ENCODE measurements around the gene EFR3B.
"Not testable (repeated sequence)": the region's sequence is repeated elsewhere in the genome, so short reads cannot be mapped to it uniquely, and the experiment has no call there.

EFR3B gene

DNA sequence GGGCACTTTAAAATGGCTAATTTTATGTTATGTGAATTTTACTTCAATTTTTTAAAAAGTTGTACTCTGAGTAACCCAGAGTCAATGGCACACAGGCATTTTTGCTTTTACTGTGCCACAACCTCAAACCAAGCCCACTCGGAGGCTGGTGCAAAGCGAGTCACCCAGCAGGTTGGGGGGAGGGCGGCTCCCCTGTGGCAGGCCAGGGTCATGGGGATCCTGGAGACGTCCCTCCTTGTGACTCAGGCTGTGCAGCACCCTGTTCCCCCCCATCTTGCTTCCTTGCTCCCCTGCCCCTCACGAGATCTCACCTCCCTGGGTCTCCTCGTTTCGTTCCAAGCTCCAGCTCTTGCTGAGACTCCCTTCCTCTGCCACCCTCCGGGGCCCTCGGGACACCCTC, 67.9 kb downstream of the EFR3B start:
- no peak for DNase-seq

DNA sequence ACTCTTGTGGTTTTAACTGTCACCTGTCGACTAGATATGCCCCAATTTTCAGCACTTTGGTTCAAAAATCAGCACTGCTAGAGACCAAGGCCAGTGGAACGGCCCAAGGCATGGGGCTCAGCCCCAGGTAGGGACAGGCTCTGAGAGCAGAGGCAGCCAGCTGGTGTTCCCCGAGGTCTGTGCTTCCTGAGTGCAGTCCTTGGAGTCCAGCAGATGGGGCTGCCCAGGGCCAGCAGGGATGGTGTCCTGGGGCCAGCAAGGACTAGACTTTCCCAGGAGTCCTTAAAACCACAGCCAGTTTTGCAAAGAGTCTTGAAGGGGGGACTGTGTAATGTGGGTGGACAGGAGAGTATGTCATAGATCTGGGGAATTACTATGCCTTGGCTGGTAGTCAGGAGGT, 70.2 kb downstream of the EFR3B start:
- no peak for DNase-seq

DNA sequence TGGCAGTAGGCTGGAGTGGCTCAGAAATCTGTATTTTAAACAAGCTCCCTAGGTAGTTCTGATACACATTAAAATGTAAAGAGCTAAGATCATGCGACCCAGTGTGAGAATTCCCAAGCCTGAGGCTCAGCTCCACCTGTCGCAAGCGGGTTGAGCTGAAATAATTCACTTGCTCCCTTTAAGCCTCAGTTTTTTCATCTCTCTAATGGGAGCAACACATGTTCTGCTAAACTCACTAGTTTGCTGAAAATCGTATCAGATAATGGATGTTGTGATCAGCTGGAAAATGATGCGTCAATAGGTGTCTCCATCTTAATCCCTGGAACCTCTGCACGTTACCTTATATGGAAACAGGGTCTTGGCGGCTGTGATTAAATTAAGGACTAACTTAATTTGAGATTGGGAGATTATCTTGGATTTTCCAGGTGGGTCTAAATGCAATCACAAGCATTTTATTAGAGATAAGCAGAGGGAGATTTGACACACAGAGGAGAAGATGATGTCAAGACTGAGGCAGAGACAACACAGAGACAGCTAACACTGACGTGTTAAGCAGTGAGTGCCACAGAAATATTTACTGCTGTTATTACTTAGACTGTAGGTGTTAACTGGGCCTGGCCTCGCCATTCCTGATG, 73.5 kb downstream of the EFR3B start:
- DNase-seq, result no peak

DNA sequence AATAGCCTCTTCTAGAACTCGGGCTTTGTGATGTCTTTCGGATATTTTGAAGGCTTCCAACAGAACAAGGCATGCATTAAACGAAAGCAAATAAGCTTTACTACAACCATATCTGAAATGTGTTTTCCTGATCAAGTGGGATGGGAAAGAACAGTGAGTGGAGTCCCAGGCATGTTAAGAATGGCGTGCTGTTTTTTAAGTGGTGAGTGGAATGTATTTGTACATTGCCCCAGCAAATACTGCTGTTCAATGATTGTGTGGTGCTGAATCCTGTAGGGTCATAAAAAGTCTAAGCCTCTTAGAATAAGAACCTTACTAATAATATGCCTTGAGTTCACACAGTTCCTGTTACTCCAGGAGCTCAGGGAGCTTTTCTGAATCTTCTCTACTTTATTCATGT, 74.0 kb downstream of the EFR3B start:
- DNase-seq, result no peak

DNA sequence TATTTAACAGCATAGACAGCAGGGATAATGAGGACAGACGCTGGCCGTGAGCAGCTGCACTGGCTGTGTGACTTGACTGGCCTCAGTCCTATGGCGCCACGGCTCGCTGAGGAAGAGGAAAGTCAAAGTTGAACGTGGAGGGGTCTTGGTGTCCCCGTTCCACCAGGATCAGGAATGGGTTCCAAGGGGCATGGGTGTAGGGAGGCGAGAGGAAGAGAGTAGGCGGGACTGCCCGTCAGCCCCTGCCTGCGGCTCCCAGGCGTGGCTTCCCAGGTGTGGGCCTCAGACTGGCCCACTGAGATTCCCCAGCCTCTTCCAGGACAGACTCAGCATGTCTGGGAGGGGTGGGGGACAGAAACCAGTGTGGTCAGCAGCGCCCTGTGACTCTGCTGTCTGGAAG, 75.1 kb downstream of the EFR3B start:
- no peak for DNase-seq

DNA sequence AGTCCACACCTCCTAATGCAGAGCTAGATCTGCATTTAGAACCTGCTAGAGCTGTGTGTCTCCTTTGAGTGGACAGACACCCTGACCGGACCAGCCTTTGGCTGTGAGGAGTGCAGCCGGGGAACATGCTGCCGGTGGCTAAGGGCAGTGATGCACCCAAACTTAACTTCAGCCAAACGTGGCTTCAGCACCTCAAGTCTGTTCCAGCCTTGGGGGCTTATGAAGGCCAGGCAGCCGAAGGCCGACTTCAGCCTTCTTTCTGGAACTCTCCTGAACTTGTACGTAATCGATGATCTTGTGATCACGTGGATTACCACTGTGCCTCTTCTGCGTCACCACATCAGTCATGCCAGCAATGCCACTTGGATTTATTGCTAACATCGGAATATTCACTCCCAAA, 77.4 kb downstream of the EFR3B start:
- DNase-seq, result no peak

DNA sequence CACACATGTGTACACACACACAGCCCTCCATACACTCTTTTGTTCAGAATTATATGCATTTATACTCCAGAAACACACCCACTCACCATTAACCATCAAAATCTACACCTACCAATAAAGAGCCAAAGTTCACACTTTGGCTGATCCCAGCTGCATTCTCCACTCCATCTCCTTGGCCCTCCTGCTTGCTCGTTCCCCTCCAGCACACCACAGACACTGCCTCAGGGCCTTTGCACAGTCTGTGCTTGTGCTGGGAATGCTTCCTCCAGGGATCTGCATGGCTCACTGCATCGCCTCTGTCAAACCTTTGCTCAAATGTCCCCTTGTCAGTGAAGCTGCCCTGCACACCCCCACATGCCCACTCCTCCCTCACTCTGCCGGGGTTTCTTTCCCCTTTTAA, 80.5 kb downstream of the EFR3B start:
- no peak for DNase-seq

DNA sequence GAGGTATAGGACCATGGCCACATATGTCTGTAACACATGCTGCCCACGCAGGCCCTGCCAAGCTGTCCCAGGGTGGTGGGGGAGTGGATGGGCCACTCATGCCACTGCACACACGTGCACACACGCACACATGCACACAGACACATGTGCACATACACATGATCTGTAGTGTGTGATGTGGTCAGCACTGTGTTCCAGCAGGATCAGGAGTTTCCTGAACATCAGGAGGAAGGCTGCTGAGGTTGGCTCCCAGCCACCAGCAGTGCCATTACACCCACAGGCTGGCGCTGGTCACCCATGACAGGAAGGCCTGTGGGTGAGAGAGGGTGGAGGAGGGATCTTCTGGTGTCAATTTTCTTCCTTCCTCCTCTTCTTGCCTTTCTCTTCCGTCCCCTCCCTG, 81.8 kb downstream of the EFR3B start:
- DNase-seq, result no peak

DNA sequence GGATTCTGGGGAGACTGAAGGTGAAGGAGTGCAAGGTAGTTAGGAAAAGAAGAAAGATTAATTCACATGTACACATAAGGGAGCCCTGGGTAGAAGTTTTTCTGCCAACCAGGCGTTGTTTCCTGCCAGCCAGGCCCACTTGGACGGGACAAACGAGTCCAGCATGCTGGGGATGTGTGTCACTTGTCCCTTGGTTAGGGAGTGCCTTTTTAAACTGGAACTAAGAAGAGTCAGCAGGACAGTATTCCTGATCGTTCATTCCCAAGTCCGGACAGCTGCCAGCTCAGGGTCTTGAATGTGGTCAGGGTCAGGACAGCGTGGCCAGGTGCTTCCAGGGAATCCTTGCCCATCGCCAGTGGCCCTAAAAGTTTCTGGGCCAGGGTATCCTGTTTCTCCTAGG, 83.3 kb downstream of the EFR3B start:
- DNase-seq, result no peak

DNA sequence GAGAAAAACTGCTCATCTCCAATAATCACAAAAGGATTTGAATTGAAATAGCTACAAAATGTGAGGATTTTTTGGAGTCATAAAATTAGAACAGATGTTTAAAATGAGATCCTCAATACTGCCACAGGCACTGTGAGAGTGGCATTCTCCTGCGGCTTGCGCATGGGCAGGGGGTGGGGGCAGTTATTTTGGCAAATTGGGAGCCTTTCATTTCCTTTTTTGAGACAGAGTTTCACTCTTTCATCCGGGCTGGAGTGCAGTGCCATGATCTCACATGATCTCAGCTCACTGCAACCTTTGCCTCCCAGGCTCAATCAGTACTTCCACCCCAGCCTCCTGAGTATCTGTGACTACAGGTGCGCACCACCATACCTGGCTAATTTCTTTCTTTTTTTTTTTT, 84.1 kb downstream of the EFR3B start:
- DNase-seq, result no peak

DNA sequence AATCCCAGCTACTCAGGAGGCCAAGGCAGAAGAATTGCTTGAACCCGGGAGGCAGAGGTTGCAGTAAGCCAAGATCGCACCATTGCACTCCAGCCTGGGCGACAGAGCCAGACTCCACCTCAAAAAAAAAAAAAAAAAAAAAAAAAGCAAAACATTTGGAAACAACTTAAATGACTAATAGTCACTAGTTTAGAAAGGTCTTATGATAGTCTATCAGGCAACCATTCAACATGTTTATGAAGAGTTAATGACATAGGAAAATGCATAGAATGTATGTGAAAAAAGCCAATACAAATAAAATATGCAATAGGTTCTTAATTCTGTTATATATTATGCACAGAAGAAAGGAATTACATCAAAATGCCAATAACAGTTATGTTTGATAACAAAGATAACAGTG, 85.2 kb downstream of the EFR3B start:
- DNase-seq, result not testable (repeated sequence)

DNA sequence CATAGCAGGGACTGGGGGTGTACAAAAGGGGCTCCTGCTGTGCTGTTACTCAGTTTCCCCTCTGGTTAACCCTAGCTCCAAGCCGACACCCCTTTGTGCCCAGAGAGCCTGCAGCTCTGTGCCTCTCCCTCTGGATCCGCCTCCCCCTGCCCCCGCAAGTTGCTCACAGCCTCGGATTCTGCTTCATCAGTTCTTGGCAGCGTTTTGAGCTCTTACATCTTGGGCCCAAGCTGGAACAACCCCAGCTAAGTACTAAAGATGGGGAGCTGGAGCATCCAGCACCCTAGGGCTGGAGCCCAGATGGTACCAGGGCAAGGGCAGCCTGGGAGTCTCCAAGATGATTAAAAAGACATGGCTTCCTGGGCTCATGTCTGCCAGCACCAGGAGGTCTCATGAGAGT, 85.8 kb downstream of the EFR3B start:
- DNase-seq, result no peak

DNA sequence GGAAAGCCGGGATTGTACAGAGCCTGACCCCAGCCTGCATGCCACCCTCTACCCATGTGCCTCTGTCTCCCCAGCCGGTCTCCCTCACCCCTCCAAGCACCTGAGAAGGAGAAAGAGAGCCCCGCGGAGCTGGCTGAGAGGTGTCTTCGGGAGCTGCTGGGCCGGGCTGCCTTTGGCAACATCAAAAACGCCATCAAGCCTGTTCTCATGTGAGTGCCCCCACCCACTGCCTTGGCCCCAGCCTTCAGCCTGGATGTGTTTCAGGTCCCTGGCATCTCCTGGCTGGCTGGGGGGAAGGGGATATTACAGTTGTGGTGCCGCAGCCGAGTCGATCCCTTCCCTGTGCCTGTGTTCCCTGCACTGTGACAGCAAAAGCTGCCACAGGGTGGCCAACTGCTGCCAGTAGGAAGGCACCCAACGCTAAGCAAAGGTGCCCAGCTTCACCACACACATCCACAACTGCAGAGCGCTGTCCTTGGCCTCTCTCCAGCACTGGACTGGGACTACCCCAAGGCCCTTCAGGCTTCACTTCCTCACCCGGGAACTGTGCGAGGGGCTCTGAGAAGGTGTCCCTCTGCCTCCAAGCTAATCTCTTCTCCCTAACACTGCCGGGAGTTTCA, 88.1 kb downstream of the EFR3B start:
- no peak for DNase-seq

DNA sequence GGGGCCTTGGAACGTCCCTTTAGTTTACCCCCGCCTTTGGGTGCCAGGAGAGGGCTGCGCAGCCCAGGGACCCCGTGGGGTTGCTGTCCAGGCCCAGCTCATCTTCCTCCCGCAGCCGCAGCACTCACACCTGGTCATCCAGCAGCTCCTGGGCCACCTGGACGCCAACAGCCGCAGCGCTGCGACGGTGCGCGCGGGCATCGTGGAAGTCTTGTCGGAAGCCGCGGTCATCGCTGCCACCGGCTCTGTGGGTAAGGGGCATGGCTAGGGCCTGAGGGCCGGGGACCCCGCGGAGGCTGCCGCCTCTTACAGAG, 89.3 kb downstream of the EFR3B start:
- no peak for DNase-seq

DNA sequence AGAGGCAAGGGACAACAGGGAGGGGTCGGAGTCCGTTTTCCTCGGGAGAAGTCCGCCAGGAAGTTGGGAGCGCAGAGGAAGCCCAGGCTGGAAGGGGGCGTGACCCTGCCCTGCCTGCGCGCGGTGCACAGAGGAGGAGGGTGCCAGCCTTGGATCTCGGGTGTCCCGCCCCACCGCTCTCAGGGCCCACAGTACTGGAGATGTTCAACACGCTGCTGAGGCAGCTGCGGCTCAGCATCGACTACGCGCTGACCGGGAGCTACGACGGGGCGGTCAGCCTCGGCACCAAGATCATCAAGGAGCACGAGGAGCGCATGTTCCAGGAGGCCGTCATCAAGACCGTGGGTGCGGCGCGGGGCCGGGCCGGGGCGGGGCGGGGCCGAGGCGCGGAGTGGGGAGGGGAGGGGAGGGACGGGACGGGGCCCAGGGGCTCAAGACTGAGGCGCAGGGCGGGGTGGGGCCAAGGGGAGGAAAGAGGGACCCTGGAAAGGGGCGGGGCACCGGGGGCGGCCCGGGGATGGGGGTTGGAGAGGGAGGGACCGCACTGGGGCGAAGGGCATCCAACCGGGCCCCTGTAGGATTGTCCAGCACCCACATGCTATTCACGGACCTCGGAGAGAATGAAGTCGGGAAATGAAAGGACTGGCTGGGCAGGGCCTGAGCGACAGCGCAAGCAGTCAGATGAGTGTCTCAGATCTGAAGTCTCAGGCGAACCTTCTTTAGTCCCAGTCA, 89.9 kb downstream of the EFR3B start:
- DNase-seq, result no peak

DNA sequence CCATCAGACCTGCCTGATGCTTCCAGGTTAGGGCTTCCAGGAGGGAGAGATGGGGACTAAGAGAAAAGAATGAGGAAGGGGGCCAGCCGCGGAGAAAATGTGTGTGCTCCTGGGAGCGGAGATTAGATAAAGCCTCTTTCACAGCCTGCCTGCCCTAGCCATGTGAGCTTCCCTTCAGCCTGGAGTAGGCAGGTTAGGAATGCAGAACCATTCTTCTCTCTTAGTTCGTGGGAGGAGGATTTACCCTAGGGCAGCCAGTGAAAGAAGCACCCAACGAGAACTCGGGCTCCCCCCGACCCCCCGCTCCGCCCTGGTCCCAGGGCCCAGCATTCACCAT, 90.4 kb downstream of the EFR3B start:
- DNase-seq, result no peak

DNA sequence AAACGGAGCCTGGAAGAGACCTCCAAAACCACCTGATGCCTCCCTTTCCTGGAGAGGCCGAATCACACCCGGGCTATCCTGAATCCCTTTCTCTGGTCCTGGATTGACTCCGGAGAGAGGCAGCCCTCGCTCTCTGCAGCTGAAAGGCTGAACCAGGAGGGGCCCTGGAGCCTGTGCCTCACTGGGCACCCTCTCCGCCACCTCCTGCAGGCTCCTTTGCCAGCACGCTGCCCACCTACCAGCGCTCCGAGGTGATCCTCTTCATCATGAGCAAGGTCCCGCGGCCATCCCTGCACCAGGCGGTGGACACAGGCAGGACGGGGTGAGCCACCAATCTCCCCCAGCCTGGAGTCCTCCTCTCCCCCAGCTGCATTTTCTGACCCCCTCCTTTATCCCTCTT, 90.8 kb downstream of the EFR3B start:
- DNase-seq, result no peak

DNA sequence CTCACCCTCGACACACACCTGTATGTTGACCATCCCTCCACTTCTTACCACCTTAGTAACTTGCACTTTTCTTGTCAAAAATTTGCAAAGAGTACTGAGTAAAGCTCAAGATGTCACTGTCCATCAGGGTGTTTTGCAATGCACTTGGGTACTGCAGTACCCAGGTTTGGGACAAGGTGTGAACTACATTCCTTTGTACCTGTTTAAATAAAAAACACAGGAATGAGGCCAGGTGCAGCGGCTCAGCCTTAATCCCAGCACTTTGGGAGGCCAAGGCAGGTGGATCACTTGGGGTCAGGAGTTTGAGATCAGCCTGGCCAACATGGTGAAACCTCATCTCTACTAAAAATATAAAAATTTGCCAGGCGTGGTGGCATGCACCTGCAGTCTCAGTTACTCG, 98.7 kb downstream of the EFR3B start:
- DNase-seq, result not testable (repeated sequence)

DNA sequence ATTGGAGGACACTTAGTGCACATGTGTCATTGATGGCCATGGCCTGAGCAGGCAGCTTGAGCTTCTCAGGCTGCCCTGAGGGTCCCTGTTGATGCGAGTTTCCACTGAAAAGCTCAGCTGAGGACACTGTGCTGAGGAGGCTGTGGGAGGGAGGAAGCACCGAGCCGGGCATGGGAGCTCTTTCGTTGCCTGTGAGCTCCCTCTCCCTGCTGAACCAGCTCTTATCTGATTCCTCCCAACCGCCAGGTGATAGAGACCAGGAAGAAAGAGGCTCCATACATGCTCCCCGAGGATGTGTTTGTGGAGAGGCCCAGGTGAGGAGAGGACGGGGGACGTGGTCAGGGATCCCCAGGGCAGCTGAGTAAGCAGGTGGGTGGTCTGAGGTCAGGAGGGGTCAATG, 99.2 kb downstream of the EFR3B start:
- no peak for DNase-seq

DNA sequence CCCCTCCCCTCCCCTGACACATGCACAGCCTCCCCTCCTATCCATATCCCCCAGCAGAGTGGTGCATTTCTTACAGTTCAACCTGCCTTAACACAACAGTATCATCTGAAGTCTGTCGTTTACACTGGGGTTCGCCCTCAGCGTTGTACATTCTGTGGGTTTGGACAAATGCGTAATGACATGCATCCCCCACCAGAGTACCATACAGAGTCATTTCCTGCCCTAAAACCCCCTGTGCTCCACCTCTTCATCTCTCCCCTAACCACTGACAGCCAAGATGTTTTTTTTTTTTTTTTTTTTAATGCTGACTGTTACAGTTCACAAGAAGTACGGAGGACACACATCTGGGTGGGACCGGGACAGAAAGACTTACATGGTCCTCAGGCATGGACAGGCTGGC, 103.9 kb downstream of the EFR3B start:
- DNase-seq, result no peak

DNA sequence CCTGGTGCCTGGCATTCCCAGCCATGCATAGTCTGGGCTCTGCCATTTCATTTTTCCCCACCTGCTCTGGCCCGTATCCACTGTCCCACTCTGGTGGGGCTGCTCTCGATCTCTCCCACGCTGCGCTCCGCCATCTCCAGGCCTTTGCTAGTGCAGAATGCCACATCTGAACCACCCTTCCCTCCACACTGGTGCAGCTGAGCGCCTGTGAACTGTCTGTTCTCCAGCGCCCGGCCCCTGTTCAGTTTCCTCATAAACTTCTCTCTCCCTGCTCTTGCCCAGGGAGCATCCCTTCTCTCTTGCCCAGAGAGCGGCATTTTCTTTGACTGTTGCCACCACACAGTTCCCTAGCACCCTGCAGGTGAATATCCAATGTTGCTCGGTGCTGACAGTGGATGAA, 105.0 kb downstream of the EFR3B start:
- DNase-seq, result no peak

DNA sequence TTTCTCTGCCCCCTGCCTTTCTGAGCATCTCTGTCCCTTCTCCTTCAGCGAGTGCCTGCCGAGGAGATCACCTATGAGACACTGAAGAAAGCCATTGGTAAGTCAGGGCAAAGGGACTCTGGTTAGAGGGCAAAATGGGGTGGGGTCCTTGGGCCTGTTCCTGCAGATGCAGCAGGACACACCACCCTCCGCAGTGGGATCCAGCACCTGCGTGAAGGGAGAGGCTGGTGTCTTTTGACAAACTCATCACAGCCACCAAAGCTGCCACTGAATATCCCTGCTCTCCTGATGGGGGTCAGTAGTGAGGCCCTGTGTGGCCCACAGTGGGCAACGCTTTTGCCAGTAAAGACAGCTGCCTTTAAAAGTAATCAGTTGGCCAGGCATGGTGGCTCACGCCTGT, 107.8 kb downstream of the EFR3B start:
- no peak for DNase-seq

DNA sequence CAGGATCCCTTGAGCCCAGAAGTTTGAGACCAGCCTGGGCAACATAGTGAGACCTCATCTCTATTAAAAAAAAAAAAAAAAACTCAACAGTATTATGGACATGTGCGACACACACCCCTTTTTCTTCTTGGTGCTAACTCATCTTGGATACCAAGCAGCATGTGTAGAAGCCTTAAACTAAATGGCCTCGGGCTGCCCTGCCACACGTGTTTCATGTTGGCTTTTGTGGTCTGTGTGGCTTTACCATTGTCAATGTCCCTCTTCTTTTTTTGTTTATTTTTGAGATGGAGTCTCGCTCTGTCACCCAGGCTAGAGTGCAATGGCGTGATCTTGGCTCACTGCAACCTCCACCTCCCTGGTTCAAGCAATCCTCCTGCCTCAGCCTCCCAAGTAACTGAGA, 109.1 kb downstream of the EFR3B start:
- DNase-seq, result not testable (repeated sequence)

DNA sequence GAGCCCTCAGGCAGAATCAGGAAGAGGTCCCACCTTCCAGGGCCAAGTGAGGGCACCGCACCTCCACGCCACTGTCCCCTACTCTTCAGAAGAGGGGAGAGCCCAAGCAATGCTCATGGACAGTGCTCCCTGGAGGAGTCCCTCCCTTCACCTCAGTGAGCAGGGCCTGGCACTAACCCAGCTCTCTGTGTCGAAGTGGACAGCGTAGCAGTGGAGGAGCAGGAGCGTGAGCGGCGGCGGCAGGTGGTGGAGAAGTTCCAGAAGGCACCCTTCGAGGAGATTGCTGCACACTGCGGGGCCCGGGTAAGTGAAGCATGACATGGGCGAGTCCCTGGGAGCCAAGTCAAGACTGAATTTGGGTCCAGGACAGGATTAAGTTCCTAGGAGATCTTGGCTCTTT, 109.8 kb downstream of the EFR3B start:
- no peak for DNase-seq

DNA sequence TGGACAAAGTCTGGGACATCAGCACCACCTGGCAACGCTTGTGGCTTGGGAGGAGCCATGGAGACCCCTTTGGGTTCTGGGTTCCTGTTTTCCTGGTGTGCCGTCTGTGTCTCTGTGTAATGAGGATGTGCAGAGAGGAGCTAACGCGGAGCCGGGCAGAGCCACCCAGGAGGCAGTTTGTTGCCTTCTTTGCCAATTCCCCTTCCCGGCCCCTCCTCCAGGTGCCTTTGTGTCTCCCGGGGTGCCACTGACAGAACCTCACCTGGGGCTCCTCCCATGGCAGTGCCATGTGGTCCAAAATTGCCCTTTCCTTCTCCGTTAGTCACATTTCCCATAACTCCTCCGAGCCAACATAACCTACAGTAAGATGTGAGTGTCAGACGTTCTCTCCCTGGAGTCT, 113.5 kb downstream of the EFR3B start:
- DNase-seq, result no peak
